ENCODE results near the gene RPP25. TPM values are rescaled to one million over a fixed set of nuclear protein-coding genes. Genes with fewer than 3 reads are reported as not detected.

The RPP25 gene
- total RNA-seq, 1 donor from 2014 or later = 17.0 TPM

DNA sequence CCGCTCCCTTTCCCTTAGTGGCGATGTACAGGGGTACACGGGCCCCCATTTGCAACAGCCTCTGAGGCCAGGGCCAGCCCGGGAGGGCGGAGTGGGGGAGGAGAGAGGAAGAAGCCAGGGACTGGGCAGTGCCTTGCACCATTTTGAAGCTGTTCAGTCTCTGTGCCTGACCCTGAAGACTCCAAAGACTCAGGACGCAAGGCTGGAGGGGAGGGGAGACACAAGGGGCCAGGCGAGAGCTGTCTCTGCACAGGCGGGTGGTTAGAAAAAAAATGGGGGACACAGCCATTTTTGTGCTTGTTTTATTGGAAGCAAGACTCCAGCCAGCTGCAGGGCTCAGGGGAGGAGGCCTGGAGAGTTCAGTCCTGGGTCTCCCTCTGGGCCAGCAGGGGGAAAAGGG, 1.6 kb downstream of the RPP25 start:
- H3K27me3 ChIP-seq (ENCODE audit: low read depth) = no peaks in the 10 kb centered on the region
- no peak for ATAC-seq
- no peak overlapping the region for H3K27ac ChIP-seq
- peak overlapping the region; percentile 78 for H3K4me3 ChIP-seq
- H3K9me3 ChIP-seq = no peaks in the 10 kb centered on the region
- no peaks in the 10 kb centered on the region for H3K36me3 ChIP-seq
- peaks cover 47% of the 10 kb centered on the region for H3K4me1 ChIP-seq
- DNase-seq = no peak
- intact Hi-C loops (cut with DNase I) = no loop called here
- TF ChIP-seq CTCF (IDR thresholded peaks at IDR 0.05) = no peak

DNA sequence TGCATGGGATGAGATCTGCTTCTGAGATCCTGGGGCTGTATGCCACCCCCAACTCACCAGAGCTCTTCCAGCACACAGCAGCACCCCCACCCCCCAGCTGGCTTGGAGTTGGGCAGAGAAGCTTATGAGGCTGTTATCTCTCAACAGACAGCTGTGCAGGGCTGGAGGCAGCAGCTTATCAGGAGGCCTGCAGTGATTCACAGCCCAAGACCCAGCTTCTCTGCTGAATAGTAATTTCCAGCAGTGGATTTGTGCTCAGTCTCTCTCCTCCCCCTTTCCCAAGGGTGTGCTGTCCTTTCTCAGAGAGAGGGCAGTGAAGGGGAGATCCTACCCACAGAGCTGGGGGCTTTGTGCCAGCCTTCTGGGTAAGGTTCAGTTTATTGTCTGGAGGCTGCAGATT, 2.1 kb downstream of the RPP25 start:
- Histone ChIP-seq H3K4me1 (peaks cover 48% of the 10 kb centered on the region), H3K27me3 (ENCODE audit: low read depth) (no peaks in the 10 kb centered on the region), H3K4me3 (peak overlapping the region; percentile 78), H3K36me3 (no peaks in the 10 kb centered on the region), H3K9me3 (no peaks in the 10 kb centered on the region), H3K27ac (no peak overlapping the region)
- no peak for TF ChIP-seq CTCF (IDR thresholded peaks at IDR 0.05)
- DNase-seq (no peak), ATAC-seq (no peak)
- intact Hi-C loops (cut with DNase I) = no loop called here

- intact Hi-C loops (cut with DNase I) = no loop called here
- Histone ChIP-seq H3K27ac (no peak overlapping the region), H3K27me3 (ENCODE audit: low read depth) (no peaks in the 10 kb centered on the region), H3K4me3 (no peak overlapping the region), H3K4me1 (peaks cover 26% of the 10 kb centered on the region), H3K9me3 (no peaks in the 10 kb centered on the region), H3K36me3 (no peaks in the 10 kb centered on the region)
- ATAC-seq = no peak
- DNase-seq = no peak
- no peak for TF ChIP-seq CTCF (IDR thresholded peaks at IDR 0.05)
These were observed 5.6 kb downstream of the RPP25 start for GRCh38 chr15:74951006-74951405.

GRCh38 chr15:74950078-74950908, 6.3 kb downstream of the RPP25 start:
- H3K27me3 ChIP-seq (ENCODE audit: low read depth) = no peaks in the 10 kb centered on the region
- intact Hi-C loops (cut with DNase I) = no loop called here
- no peaks in the 10 kb centered on the region for H3K9me3 ChIP-seq
- DNase-seq (no peak), ATAC-seq (peak; percentile 83 to 88)
- H3K4me3 ChIP-seq = no peak overlapping the region
- peaks cover 19% of the 10 kb centered on the region for H3K4me1 ChIP-seq
- no peaks in the 10 kb centered on the region for H3K36me3 ChIP-seq
- H3K27ac ChIP-seq = no peak overlapping the region
- peak; percentile 95 for TF ChIP-seq CTCF (IDR thresholded peaks at IDR 0.05)

DNA sequence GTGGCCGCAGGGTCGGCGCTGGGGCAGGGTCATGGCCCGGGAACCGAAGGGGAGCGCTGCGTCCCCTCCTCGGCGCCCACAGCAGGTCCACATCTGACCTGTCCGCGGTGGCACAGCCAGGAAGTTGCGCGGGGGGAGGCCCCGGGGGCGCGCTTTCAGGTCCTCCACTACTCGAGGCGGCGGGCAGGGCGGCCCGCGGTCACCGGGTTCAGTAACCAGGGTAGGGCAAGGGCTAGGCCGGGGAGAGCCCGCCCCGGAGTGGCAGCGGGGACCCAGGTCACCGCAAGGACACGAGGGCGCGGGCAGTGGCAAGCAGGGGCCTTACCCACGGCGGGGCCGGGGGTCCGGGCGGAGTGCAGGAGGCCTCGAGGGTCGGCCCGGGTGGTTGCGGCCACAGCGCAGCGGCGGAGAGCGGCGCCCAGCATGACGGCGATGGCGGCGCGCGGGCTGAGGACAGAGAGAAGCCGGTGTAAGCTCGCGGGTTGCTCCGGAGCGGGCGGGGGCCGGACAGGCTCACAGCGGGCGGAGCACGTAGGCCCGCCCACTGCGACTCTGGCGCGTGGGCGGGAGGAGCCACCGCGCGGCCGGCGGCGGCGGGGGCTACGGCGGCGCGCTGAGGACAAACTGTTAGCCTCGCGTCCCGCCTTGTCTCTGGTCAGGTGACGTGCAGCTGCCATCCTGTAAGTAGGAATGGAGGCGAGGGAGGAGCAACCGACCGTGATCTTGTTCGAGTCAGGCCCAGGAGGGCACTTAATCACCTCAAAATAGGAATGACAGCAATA, 18.8 kb downstream of the RPP25 start, which contains the start of gene COX5A:
COX5A (minus strand) TSS at position 484 of the 782 bp plus-strand sequence; CDS start at position 425, 59 bp downstream.
- Histone ChIP-seq H3K36me3 (no peaks in the 10 kb centered on the region), H3K9me3 (no peaks in the 10 kb centered on the region), H3K4me1 (peaks cover 37% of the 10 kb centered on the region), H3K27ac (peak within 1 kb of the TSS; percentile 95), H3K4me3 (peak within 1 kb of the TSS; percentile 98), H3K27me3 (ENCODE audit: low read depth) (no peaks in the 10 kb centered on the region)
- ATAC-seq (peak; percentile 99 to 100), DNase-seq (peak; percentile 97)
- intact Hi-C loops (cut with DNase I) = no loop called here
- TF ChIP-seq CTCF (IDR thresholded peaks at IDR 0.05) = no peak

Measured in lower lobe of right lung (tissue), 2 donors.